Endothelial cell of umbilical vein (primary cell): ENCODE data around the gene TMEM203. TPM values are rescaled to one million over a fixed set of nuclear protein-coding genes. Genes with fewer than 3 reads are reported as not detected.

Experiments
- BruUV-seq: library from RNA; stranded (reverse); fragments of 400-500 nt; replicated peaks from 2 replicates; lab custom pipeline; 2021; lab: Mats Ljungman, UMichigan
- CTCF ChIA-PET: fragments of 300-600, 350-600 bp; sonication (Branson Sonifier 250); formaldehyde crosslinking; loops from one replicate; lab custom pipeline; 2021; ENCODE audit warnings: antibody characterized with exemption, inconsistent platforms; lab: Charles Lee
- POLR2A ChIA-PET: fragments of 300-600, 350-600 bp; sonication (Branson Sonifier 250); formaldehyde crosslinking; loops from one replicate; lab custom pipeline; 2021; ENCODE audit warnings: antibody characterized with exemption, inconsistent platforms; lab: Charles Lee
- DNase-seq: peaks from one replicate; pipeline ENCODE4 v3.0.0-alpha.2; 2011; ENCODE audit warnings: low read depth, low spot score
- FAIRE-seq: peaks from 2 replicates; lab custom pipeline; 2011; peaks lifted over from hg19 to GRCh38; lab: Jason Lieb, UNC
- H2AFZ ChIP-seq: 2 replicates; pipeline ENCODE4 v1.6.0; 2012; ENCODE audit warnings: low read depth, low read length, control low read depth, inconsistent platforms
- H3K27ac ChIP-seq: 2 replicates; pipeline ENCODE4 v1.5.1; 2011; ENCODE audit warnings: low read depth, mild to moderate bottlenecking, control low read depth, low read length, moderate library complexity; ENCODE audit not compliant: insufficient read depth
- H3K27me3 ChIP-seq, 2 experiments: 2 replicates each; pipeline versions ENCODE4 v1.6.0 to v1.6.1; 2011; ENCODE audit warnings: low read length in 2 of 2, mixed read lengths in 1 of 2; ENCODE audit not compliant: control insufficient read depth in 2 of 2, insufficient read depth in 2 of 2
- H3K36me3 ChIP-seq, 2 experiments: 2 replicates in 1 of 2; 3 replicates in 1 of 2; pipeline ENCODE4 v1.5.1; 2011; ENCODE audit warnings: low read length in 2 of 2, mild to moderate bottlenecking in 1 of 2, moderate library complexity in 1 of 2; ENCODE audit not compliant: control insufficient read depth in 2 of 2, insufficient read depth in 2 of 2; ENCODE audit errors: extremely low read depth in 1 of 2
- H3K4me1 ChIP-seq: 3 replicates; pipeline ENCODE4 v1.5.1; 2011; ENCODE audit warnings: mild to moderate bottlenecking, low read length; ENCODE audit not compliant: control insufficient read depth, insufficient read depth; ENCODE audit errors: extremely low read depth
- H3K4me2 ChIP-seq: 2 replicates; pipeline ENCODE4 v1.6.1; 2011; ENCODE audit warnings: low read length, control low read depth, mixed read lengths; ENCODE audit not compliant: insufficient read depth
- H3K4me3 ChIP-seq, 3 experiments: fragments of 200-600 bp in 1 of 3; sonication (generic), shearing (Covaris generic) in 1 of 3; replicated peaks in 1 of 3; 2 replicates each; pipeline ENCODE4 v1.5.1; 2011 to 2016; ENCODE audit warnings: control low read depth in 3 of 3, low read length in 3 of 3, mild to moderate bottlenecking in 2 of 3, inconsistent platforms in 1 of 3, low read depth in 1 of 3, moderate library complexity in 1 of 3; ENCODE audit not compliant: insufficient read depth in 1 of 3
- H3K79me2 ChIP-seq: 2 replicates; pipeline ENCODE4 v1.6.0; 2012; ENCODE audit warnings: low read length, inconsistent platforms; ENCODE audit not compliant: control insufficient read depth, insufficient read depth
- H3K9ac ChIP-seq: replicated peaks from 2 replicates; pipeline ENCODE3; 2011; ENCODE audit warnings: low read length, control low read depth; ENCODE audit not compliant: insufficient read depth; ENCODE audit errors: extremely low read depth
- H3K9me1 ChIP-seq: replicated peaks from 3 replicates; pipeline ENCODE4 v1.6.0; 2011; ENCODE audit warnings: mild to moderate bottlenecking, low read length; ENCODE audit not compliant: control insufficient read depth, insufficient read depth; ENCODE audit errors: extremely low read depth
- H3K9me3 ChIP-seq: replicated peaks from 2 replicates; pipeline ENCODE4 v1.5.1; 2012; ENCODE audit warnings: low read length, inconsistent platforms; ENCODE audit not compliant: control insufficient read depth, insufficient read depth
- H4K20me1 ChIP-seq: replicated peaks from 2 replicates; pipeline ENCODE3; 2011; ENCODE audit warnings: mild to moderate bottlenecking, low read length; ENCODE audit not compliant: control insufficient read depth, insufficient read depth; ENCODE audit errors: extremely low read depth
- EZH2 ChIP-seq: IDR thresholded peaks from 2 replicates; pipeline ENCODE4 v1.6.1; 2012; ENCODE audit warnings: borderline replicate concordance, low read depth, mild to moderate bottlenecking, moderate library complexity, low read length, inconsistent platforms; ENCODE audit not compliant: severe bottlenecking
- FOS ChIP-seq: IDR thresholded peaks from 2 replicates; pipeline ENCODE4 v1.6.1; 2011; ENCODE audit warnings: mild to moderate bottlenecking, low read length, moderate library complexity, borderline replicate concordance; ENCODE audit not compliant: insufficient read depth
- GATA2 ChIP-seq: IDR thresholded peaks from 2 replicates; pipeline ENCODE4 v1.7.0; 2011; ENCODE audit warnings: low read depth, mild to moderate bottlenecking, moderate library complexity, mixed read lengths, low read length; ENCODE audit not compliant: insufficient read length, insufficient read depth
- MYC ChIP-seq: IDR thresholded peaks from one replicate; pipeline ENCODE4 v1.6.1; 2011; ENCODE audit warnings: mild to moderate bottlenecking, low read depth, low read length
- POLR2AphosphoS5 ChIP-seq: IDR thresholded peaks from 2 replicates; pipeline ENCODE4 v1.6.1; 2012; ENCODE audit warnings: low read depth, mild to moderate bottlenecking, control low read depth, low read length, moderate library complexity; ENCODE audit not compliant: insufficient read depth
- dilution Hi-C: fragments of 300-500 bp; cut with MboI; formaldehyde crosslinking; loops from one replicate; pipeline ENCODE4 v1.15.0; 2019; ENCODE audit warnings: low sequenced_read_pairs; ENCODE audit not compliant: extremely low pct_ligation_motif_present
- intact Hi-C: fragments of 100-400 bp; cut with micrococcal nuclease; formaldehyde crosslinking; loops from one replicate; pipeline ENCODE4 v1.10.0; 2022
- polyA plus RNA-seq, 4 experiments: library from polyadenylated mRNA; depleted of rRNA in 3 of 4; stranded (reverse) in 3 of 4; unstranded in 1 of 4; fragments of >200 nt; gene quantifications; 2 replicates each; pipeline versions ENCODE4 v1.2.1 to v1.2.3, GENCODE V29; 2011 to 2012; ENCODE audit warnings: missing spikeins in 1 of 4
- total RNA-seq: library from RNA; stranded (reverse); gene quantifications from 2 replicates; pipeline ENCODE4 v1.2.3, GENCODE V29; 2021
- TF ChIP-seq, protein P1 (sequence below): IDR thresholded peaks from 2 replicates; pipeline ENCODE4 v1.6.1; 2011; ENCODE audit not compliant: insufficient read depth, insufficient read length

The TMEM203 gene
- total and polyA plus RNA-seq, 2 donors (not counting 3 experiments of a cell fraction or from before 2014, with no cell fraction given): 29.6 to 39.8 TPM

DNA sequence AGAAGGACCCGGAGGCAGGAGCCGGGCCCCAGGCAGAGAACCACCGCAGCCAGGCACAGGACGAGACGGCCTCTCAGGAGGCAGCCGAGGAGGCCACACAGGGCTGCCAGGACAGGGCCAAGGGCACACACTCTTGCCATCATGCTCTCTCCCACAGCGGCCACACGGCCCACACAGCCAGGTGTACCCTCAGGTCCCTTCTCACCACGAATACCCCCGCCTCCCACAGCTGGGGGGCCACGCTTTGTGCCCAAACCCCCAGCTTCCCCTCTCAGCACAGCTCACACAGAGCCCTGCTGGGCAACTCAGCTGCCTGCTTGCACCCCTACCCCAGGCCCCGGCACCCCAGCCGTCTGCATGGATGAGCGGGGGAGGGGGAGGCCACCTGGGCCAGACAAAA is 11.7 kb downstream of the TMEM203 start:
- POLR2A ChIA-PET: no interaction called here

GRCh38 chr9:137192859-137193258 is 12.6 kb downstream of the TMEM203 start:
- H3K9me1 ChIP-seq: no peaks in the 10 kb centered on the region
- TF ChIP-seq MYC: no peak
- no peak for TF ChIP-seq GATA2
- DNase-seq: no peak
- ChIA-PET POLR2A (no interaction called here), CTCF (interaction anchor here (1.0 kb wide), 1 partner anchor 44 kb away, joined by 4 read pairs; no protein-coding TSS in a partner anchor)
- peaks cover 9% of the 10 kb centered on the region for H3K4me1 ChIP-seq
- peaks cover 0 to 14% of the 10 kb centered on the region in 2 experiments for H3K36me3 ChIP-seq
- no peaks in the 10 kb centered on the region for H3K9me3 ChIP-seq
- no peak overlapping the region for H3K4me2 ChIP-seq
- no peak overlapping the region for H3K4me3 ChIP-seq
- H2AFZ ChIP-seq: no peak overlapping the region
- dilution Hi-C loops (no loop called here), intact Hi-C loops (no loop called here)
- no peak overlapping the region for H3K9ac ChIP-seq
- H3K27ac ChIP-seq: no peak overlapping the region
- BruUV-seq: no TSS peak
- no peaks in the 10 kb centered on the region for H4K20me1 ChIP-seq
- FAIRE-seq: no peak
- peaks cover 15% of the 10 kb centered on the region for H3K79me2 ChIP-seq
- no peaks in the 10 kb centered on the region for H3K27me3 ChIP-seq

More for the DNA sequence above, 11.7 kb downstream of the TMEM203 start:
- TF ChIP-seq MYC (no peak), POLR2AphosphoS5 (no peak), FOS (no peak), EZH2 (no peak)
- TF ChIP-seq, protein P1, sequence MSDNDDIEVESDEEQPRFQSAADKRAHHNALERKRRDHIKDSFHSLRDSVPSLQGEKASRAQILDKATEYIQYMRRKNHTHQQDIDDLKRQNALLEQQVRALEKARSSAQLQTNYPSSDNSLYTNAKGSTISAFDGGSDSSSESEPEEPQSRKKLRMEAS: no peak
- H3K36me3 ChIP-seq: peaks cover 0 to 14% of the 10 kb centered on the region in 2 experiments
- intact Hi-C loops: no loop called here
- H3K9ac ChIP-seq: no peak overlapping the region
- no peaks in the 10 kb centered on the region for H3K9me3 ChIP-seq
- DNase-seq (no peak), FAIRE-seq (no peak)
- H2AFZ ChIP-seq: no peak overlapping the region
- H3K4me2 ChIP-seq: no peak overlapping the region
- H3K4me1 ChIP-seq: peaks cover 9% of the 10 kb centered on the region
- H3K4me3 ChIP-seq: no peak overlapping the region
- H3K9me1 ChIP-seq: no peaks in the 10 kb centered on the region
- no peaks in the 10 kb centered on the region for H3K27me3 ChIP-seq
- dilution Hi-C loops: no loop called here
- no peaks in the 10 kb centered on the region for H4K20me1 ChIP-seq
- no peak overlapping the region for H3K27ac ChIP-seq
- BruUV-seq: no TSS peak
- peaks cover 12% of the 10 kb centered on the region for H3K79me2 ChIP-seq
- CTCF ChIA-PET: interaction anchor here (2.0 kb wide), 1 partner anchor 43 kb away, joined by 6 read pairs; no protein-coding TSS in a partner anchor
